Measurements from ENCODE around the gene EMD.

The EMD gene

GRCh38 chrX:154370300-154371016 lies 8.6 kb upstream of the EMD start:
- no peak overlapping the region for H2BK120ac ChIP-seq (ENCODE audit: low read depth, low read length)
- H3K27me3 ChIP-seq (ENCODE audit: control insufficient read depth in 3 of 3, insufficient read depth in 3 of 3, low read depth in 1 of 3, low read length in 3 of 3) = no peaks in the 10 kb centered on the region
- H3K4me1 ChIP-seq (ENCODE audit: control insufficient read depth in 2 of 2, insufficient read depth in 1 of 2, low read depth in 1 of 2, low read length in 2 of 2) = peaks cover 5 to 15% of the 10 kb centered on the region in 2 donors
- peak overlapping the region; percentile 89 for H3K27ac ChIP-seq (replicated peaks; ENCODE audit: low read length)
- H4K91ac ChIP-seq (ENCODE audit: low read depth, low read length, poor library complexity) = peak overlapping the region; percentile 72
- H3K9ac ChIP-seq (ENCODE audit: low read depth, low read length, poor library complexity) = peak overlapping the region; percentile 99
- peak overlapping the region; percentile 96 for H3K23ac ChIP-seq (ENCODE audit: low read depth, low read length, poor library complexity)
- peak overlapping the region; percentile 49 for H2BK15ac ChIP-seq (ENCODE audit: low read length)
- no peak for DNase-seq (ENCODE audit: low spot score)
- H3K18ac ChIP-seq (ENCODE audit: low read length) = peak overlapping the region; percentile 96
- no peak overlapping the region for H2AFZ ChIP-seq (ENCODE audit: low read length)
- WGBS, 2 donors (ENCODE audit: extremely low coverage in 2 of 2, insufficient read length in 2 of 2, insufficient replicate concordance in 1 of 2) = no CpG with 5 or more reads among the region's 63 CpGs
- peak overlapping the region; percentile 93 for H2BK5ac ChIP-seq (ENCODE audit: low read length)
- no peaks in the 10 kb centered on the region for H3K9me3 ChIP-seq (replicated peaks in 1 of 2; ENCODE audit: control insufficient read depth in 2 of 2, insufficient read depth in 1 of 2, low read depth in 1 of 2, low read length in 2 of 2)
- peak overlapping the region; percentile 70 for H2AK5ac ChIP-seq (ENCODE audit: low read depth, low read length)
- no peak overlapping the region for H4K8ac ChIP-seq (ENCODE audit: low read depth, low read length)
- H3K14ac ChIP-seq (ENCODE audit: low read length) = no peak overlapping the region
- peak overlapping the region; percentile 100 for H3K4me3 ChIP-seq (ENCODE audit: low read length in 2 of 2)
- H3K4me2 ChIP-seq (ENCODE audit: insufficient read depth, low read length, poor library complexity, severe bottlenecking) = peak overlapping the region; percentile 57
- peaks cover 24 to 42% of the 10 kb centered on the region in 2 donors for H3K36me3 ChIP-seq (replicated peaks in 1 of 2; ENCODE audit: control insufficient read depth in 2 of 2, insufficient read depth in 2 of 2, low read length in 2 of 2)
- H3K79me1 ChIP-seq (ENCODE audit: low read depth, low read length) = peaks cover 12% of the 10 kb centered on the region
- H3K4ac ChIP-seq (ENCODE audit: low read length) = no peak overlapping the region
- H2BK12ac ChIP-seq (ENCODE audit: low read length) = no peak overlapping the region

DNA sequence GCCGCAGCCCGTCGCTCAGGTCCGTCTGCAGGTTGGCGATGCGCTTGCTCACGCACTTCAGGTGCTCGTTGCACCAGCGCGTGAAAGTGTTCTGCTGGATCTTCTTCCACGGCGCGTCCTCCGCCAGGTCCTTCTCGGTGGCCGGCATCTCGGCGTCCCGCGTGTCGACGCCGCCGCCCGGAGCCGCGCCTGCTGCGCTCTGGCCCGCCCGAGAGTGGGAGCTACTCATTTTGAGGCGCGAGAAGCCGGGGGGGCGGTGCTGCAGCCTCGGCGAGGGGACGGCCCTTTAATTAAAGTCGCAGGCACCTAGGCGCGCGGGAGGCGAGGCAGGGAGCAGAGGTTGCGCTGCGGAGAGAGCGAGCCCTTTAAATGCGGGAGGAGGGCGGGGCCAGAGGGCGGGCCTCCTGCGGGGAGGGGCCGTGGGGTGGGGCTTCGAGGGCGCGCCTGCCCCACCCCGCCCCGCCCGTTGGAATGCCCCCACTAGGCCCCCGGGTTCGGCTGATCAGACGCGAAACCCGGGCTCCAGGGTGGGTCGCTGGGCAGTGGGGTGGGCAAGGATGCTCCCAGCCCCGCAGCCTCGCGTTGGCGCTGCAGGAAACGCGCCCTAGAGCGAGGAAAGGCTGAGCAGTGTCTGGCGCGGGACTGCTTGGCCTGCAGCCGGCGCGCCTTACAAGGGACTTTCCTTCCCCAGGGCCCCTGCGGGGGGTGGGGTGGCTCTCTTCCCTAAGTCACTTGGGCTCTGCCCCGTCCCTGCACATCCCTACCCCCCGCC lies 7.9 kb upstream of the EMD start:
- Histone ChIP-seq H3K4me1 (ENCODE audit: control insufficient read depth in 2 of 2, insufficient read depth in 1 of 2, low read depth in 1 of 2, low read length in 2 of 2) (peaks cover 5 to 15% of the 10 kb centered on the region in 2 donors), H3K36me3 (replicated peaks in 1 of 2; ENCODE audit: control insufficient read depth in 2 of 2, insufficient read depth in 2 of 2, low read length in 2 of 2) (peaks cover 17 to 34% of the 10 kb centered on the region in 2 donors), H3K23ac (ENCODE audit: low read depth, low read length, poor library complexity) (peak overlapping the region; percentile 96), H3K9me3 (replicated peaks in 1 of 2; ENCODE audit: control insufficient read depth in 2 of 2, insufficient read depth in 1 of 2, low read depth in 1 of 2, low read length in 2 of 2) (no peaks in the 10 kb centered on the region), H3K18ac (ENCODE audit: low read length) (peak overlapping the region; percentile 96), H3K79me1 (ENCODE audit: low read depth, low read length) (peaks cover 12% of the 10 kb centered on the region), H3K4ac (ENCODE audit: low read length) (no peak overlapping the region), H2BK12ac (ENCODE audit: low read length) (peak overlapping the region; percentile 84), H2AK5ac (ENCODE audit: low read depth, low read length) (peak overlapping the region; percentile 90), H3K27me3 (ENCODE audit: control insufficient read depth in 3 of 3, insufficient read depth in 3 of 3, low read depth in 1 of 3, low read length in 3 of 3) (no peaks in the 10 kb centered on the region), H2AFZ (ENCODE audit: low read length) (peak overlapping the region; percentile 74), H3K4me3 (ENCODE audit: low read length in 2 of 2) (peak overlapping the region; percentile 100), H4K91ac (ENCODE audit: low read depth, low read length, poor library complexity) (peak overlapping the region; percentile 72), H3K9ac (ENCODE audit: low read depth, low read length, poor library complexity) (peak overlapping the region; percentile 99), H2BK15ac (ENCODE audit: low read length) (no peak overlapping the region), H3K4me2 (ENCODE audit: insufficient read depth, low read length, poor library complexity, severe bottlenecking) (peak overlapping the region; percentile 62), H3K14ac (ENCODE audit: low read length) (no peak overlapping the region), H2BK5ac (ENCODE audit: low read length) (peak overlapping the region; percentile 93), H3K27ac (replicated peaks; ENCODE audit: low read length) (peak overlapping the region; percentile 49), H2BK120ac (ENCODE audit: low read depth, low read length) (no peak overlapping the region), H4K8ac (ENCODE audit: low read depth, low read length) (no peak overlapping the region)
- no CpG with 5 or more reads among the region's 77 CpGs for WGBS, 2 donors (ENCODE audit: extremely low coverage in 2 of 2, insufficient read length in 2 of 2, insufficient replicate concordance in 1 of 2)
- peak; percentile 86 for DNase-seq (ENCODE audit: low spot score)

DNA sequence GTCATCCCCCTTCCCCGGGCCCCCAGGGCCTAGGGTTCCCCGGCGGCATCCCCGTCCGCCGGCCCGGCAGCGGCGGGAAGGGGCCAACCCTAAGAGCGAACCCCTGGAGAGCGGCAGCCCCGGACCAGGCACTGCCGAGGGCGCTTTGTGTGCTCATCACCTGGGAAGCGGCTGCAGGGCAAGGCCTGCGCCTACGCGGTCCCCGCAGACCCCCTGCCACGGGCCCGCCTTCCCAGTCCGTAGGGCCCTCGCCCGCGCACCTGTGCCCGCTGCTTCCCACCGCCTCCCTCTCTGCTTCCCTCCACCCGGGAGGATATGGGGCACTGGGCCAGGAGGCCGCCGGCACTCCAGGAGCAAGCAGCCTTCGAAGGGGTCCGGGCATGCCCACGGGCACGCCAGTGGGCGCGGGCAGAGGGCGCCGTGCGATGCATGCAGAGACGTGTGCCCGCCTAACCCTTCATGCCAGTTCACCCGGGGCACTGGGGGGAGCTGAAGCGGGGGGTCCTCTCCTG lies 7.2 kb upstream of the EMD start:
- peak overlapping the region; percentile 66 for H2BK5ac ChIP-seq (ENCODE audit: low read length)
- H3K27ac ChIP-seq (replicated peaks; ENCODE audit: low read length) = no peak overlapping the region
- H3K4me2 ChIP-seq (ENCODE audit: insufficient read depth, low read length, poor library complexity, severe bottlenecking) = peak overlapping the region; percentile 62
- H4K91ac ChIP-seq (ENCODE audit: low read depth, low read length, poor library complexity) = no peak overlapping the region
- H3K4me3 ChIP-seq (ENCODE audit: low read length in 2 of 2) = peak overlapping the region; percentile 51 to 86
- H2BK12ac ChIP-seq (ENCODE audit: low read length) = peak overlapping the region; percentile 58
- H2AFZ ChIP-seq (ENCODE audit: low read length) = peak overlapping the region; percentile 74
- peak overlapping the region; percentile 71 for H3K14ac ChIP-seq (ENCODE audit: low read length)
- H2BK120ac ChIP-seq (ENCODE audit: low read depth, low read length) = no peak overlapping the region
- peak overlapping the region; percentile 77 for H3K9ac ChIP-seq (ENCODE audit: low read depth, low read length, poor library complexity)
- H3K79me1 ChIP-seq (ENCODE audit: low read depth, low read length) = peaks cover 8% of the 10 kb centered on the region
- H3K4me1 ChIP-seq (ENCODE audit: control insufficient read depth in 2 of 2, insufficient read depth in 1 of 2, low read depth in 1 of 2, low read length in 2 of 2) = peaks cover 5 to 15% of the 10 kb centered on the region in 2 donors
- H4K8ac ChIP-seq (ENCODE audit: low read depth, low read length) = no peak overlapping the region
- H3K27me3 ChIP-seq (ENCODE audit: control insufficient read depth in 3 of 3, insufficient read depth in 3 of 3, low read depth in 1 of 3, low read length in 3 of 3) = no peaks in the 10 kb centered on the region
- no peaks in the 10 kb centered on the region for H3K9me3 ChIP-seq (replicated peaks in 1 of 2; ENCODE audit: control insufficient read depth in 2 of 2, insufficient read depth in 1 of 2, low read depth in 1 of 2, low read length in 2 of 2)
- peak overlapping the region; percentile 93 for H3K18ac ChIP-seq (ENCODE audit: low read length)
- WGBS, 2 donors (ENCODE audit: extremely low coverage in 2 of 2, insufficient read length in 2 of 2, insufficient replicate concordance in 1 of 2) = no CpG with 5 or more reads among the region's 43 CpGs
- H3K4ac ChIP-seq (ENCODE audit: low read length) = no peak overlapping the region
- DNase-seq (ENCODE audit: low spot score) = no peak
- peak overlapping the region; percentile 81 for H2BK15ac ChIP-seq (ENCODE audit: low read length)
- peak overlapping the region; percentile 90 for H2AK5ac ChIP-seq (ENCODE audit: low read depth, low read length)
- H3K23ac ChIP-seq (ENCODE audit: low read depth, low read length, poor library complexity) = no peak overlapping the region
- H3K36me3 ChIP-seq (replicated peaks in 1 of 2; ENCODE audit: control insufficient read depth in 2 of 2, insufficient read depth in 2 of 2, low read length in 2 of 2) = peaks cover 10 to 28% of the 10 kb centered on the region in 2 donors

GRCh38 chrX:154372612-154373022 lies 6.5 kb upstream of the EMD start:
- H2AK5ac ChIP-seq (ENCODE audit: low read depth, low read length) = no peak overlapping the region
- no peak overlapping the region for H2BK12ac ChIP-seq (ENCODE audit: low read length)
- no peak overlapping the region for H3K23ac ChIP-seq (ENCODE audit: low read depth, low read length, poor library complexity)
- H3K4ac ChIP-seq (ENCODE audit: low read length) = no peak overlapping the region
- H3K18ac ChIP-seq (ENCODE audit: low read length) = no peak overlapping the region
- H2BK15ac ChIP-seq (ENCODE audit: low read length) = peak overlapping the region; percentile 16
- peaks cover 5% of the 10 kb centered on the region for H3K79me1 ChIP-seq (ENCODE audit: low read depth, low read length)
- H3K4me3 ChIP-seq (ENCODE audit: low read length in 2 of 2) = no peak overlapping the region
- no peak overlapping the region for H2BK5ac ChIP-seq (ENCODE audit: low read length)
- H3K14ac ChIP-seq (ENCODE audit: low read length) = no peak overlapping the region
- H3K4me1 ChIP-seq (ENCODE audit: control insufficient read depth in 2 of 2, insufficient read depth in 1 of 2, low read depth in 1 of 2, low read length in 2 of 2) = peaks cover 5 to 15% of the 10 kb centered on the region in 2 donors
- H2BK120ac ChIP-seq (ENCODE audit: low read depth, low read length) = no peak overlapping the region
- H3K4me2 ChIP-seq (ENCODE audit: insufficient read depth, low read length, poor library complexity, severe bottlenecking) = peak overlapping the region; percentile 25
- no peak overlapping the region for H4K8ac ChIP-seq (ENCODE audit: low read depth, low read length)
- H3K27me3 ChIP-seq (ENCODE audit: control insufficient read depth in 3 of 3, insufficient read depth in 3 of 3, low read depth in 1 of 3, low read length in 3 of 3) = no peaks in the 10 kb centered on the region
- no peak for DNase-seq (ENCODE audit: low spot score)
- no peak overlapping the region for H2AFZ ChIP-seq (ENCODE audit: low read length)
- peaks cover 3 to 20% of the 10 kb centered on the region in 2 donors for H3K36me3 ChIP-seq (replicated peaks in 1 of 2; ENCODE audit: control insufficient read depth in 2 of 2, insufficient read depth in 2 of 2, low read length in 2 of 2)
- no peaks in the 10 kb centered on the region for H3K9me3 ChIP-seq (replicated peaks in 1 of 2; ENCODE audit: control insufficient read depth in 2 of 2, insufficient read depth in 1 of 2, low read depth in 1 of 2, low read length in 2 of 2)
- no CpG with 5 or more reads among the region's 5 CpGs for WGBS, 2 donors (ENCODE audit: extremely low coverage in 2 of 2, insufficient read length in 2 of 2, insufficient replicate concordance in 1 of 2)
- H3K27ac ChIP-seq (replicated peaks; ENCODE audit: low read length) = no peak overlapping the region
- no peak overlapping the region for H3K9ac ChIP-seq (ENCODE audit: low read depth, low read length, poor library complexity)
- no peak overlapping the region for H4K91ac ChIP-seq (ENCODE audit: low read depth, low read length, poor library complexity)
